SK-N-SH (cell line): Measurements from ENCODE around the gene SERPINB13. TPM values are rescaled to one million over a fixed set of nuclear protein-coding genes. Genes with fewer than 3 reads are reported as not detected.
"Not testable (repeated sequence)": the region's sequence is repeated elsewhere in the genome, so short reads cannot be mapped to it uniquely, and the experiment has no call there.

Experiments used
- CTCF ChIA-PET: fragments of 300-600, 350-600 bp; formaldehyde crosslinking; extraction: SDS; loops from one replicate; lab custom pipeline; 2021; lab: Yijun Ruan, JAX
- POLR2A ChIA-PET: fragments of 350-600 bp; sonication (Branson Sonifier 250); formaldehyde crosslinking; extraction: SDS; loops from one replicate; lab custom pipeline; 2020; ENCODE audit warnings: antibody characterized with exemption, inconsistent platforms; lab: Yijun Ruan, JAX
- DNase-seq: peaks from one replicate; pipeline ENCODE4 v3.0.0; 2012
- H2AFZ ChIP-seq: fragments of 200-600 bp; sonication (generic); 2 replicates; pipeline ENCODE4 v1.8.1; 2016; ENCODE audit warnings: antibody characterized with exemption, mild to moderate bottlenecking, low read depth
- H3F3A ChIP-seq: fragments of 200-600 bp; sonication (generic); replicated peaks from 2 replicates; pipeline ENCODE3; 2016; ENCODE audit warnings: antibody characterized with exemption, mild to moderate bottlenecking; ENCODE audit not compliant: insufficient read depth
- H3K27ac ChIP-seq, 2 experiments: fragments of 200-500 bp in 1 of 2; fragments of 200-600 bp in 1 of 2; sonication (Bioruptor generic) in 1 of 2; sonication (generic), shearing (Covaris generic) in 1 of 2; 2 replicates each; pipeline versions ENCODE4 v1.5.1 to v1.6.1; 2014 to 2016; ENCODE audit warnings: low read depth in 2 of 2, inconsistent platforms in 1 of 2, low read length in 1 of 2, mild to moderate bottlenecking in 1 of 2, mixed read lengths in 1 of 2
- H3K27me3 ChIP-seq: fragments of 200-600 bp; sonication (generic), shearing (Covaris generic); 2 replicates; pipeline ENCODE4 v1.6.1; 2016; ENCODE audit warnings: mixed run types; ENCODE audit not compliant: insufficient read depth
- H3K36me3 ChIP-seq, 2 experiments: fragments of 200-500 bp in 1 of 2; fragments of 200-600 bp in 1 of 2; sonication (Bioruptor generic) in 1 of 2; sonication (generic) in 1 of 2; replicated peaks in 1 of 2; 2 replicates each; pipeline versions ENCODE3 to v1.5.1; 2014 to 2016; ENCODE audit warnings: low read length in 1 of 2, mild to moderate bottlenecking in 1 of 2; ENCODE audit not compliant: insufficient read depth in 2 of 2, control insufficient read depth in 1 of 2
- H3K4me1 ChIP-seq, 2 experiments: fragments of 200-500 bp in 1 of 2; fragments of 200-600 bp in 1 of 2; sonication (Bioruptor generic) in 1 of 2; sonication (generic), shearing (Covaris generic) in 1 of 2; 2 replicates each; pipeline versions ENCODE4 v1.5.1 to v1.6.1; 2014 to 2016; ENCODE audit warnings: low read depth in 1 of 2, low read length in 1 of 2, mixed run types in 1 of 2; ENCODE audit not compliant: insufficient read depth in 2 of 2, control insufficient read depth in 1 of 2
- H3K4me2 ChIP-seq: fragments of 200-600 bp; sonication (generic), shearing (Covaris generic); 2 replicates; pipeline ENCODE4 v1.6.1; 2017; ENCODE audit warnings: mixed run types
- H3K4me3 ChIP-seq, 2 experiments: fragments of 200-500 bp in 1 of 2; fragments of 200-600 bp in 1 of 2; sonication (Bioruptor generic) in 1 of 2; sonication (generic), shearing (Covaris generic) in 1 of 2; 2 replicates each; pipeline versions ENCODE4 v1.5.1 to v1.8.1; 2014 to 2016; ENCODE audit warnings: low read depth in 2 of 2, inconsistent platforms in 1 of 2, low read length in 1 of 2, mild to moderate bottlenecking in 1 of 2, mixed read lengths in 1 of 2, moderate library complexity in 1 of 2
- H3K79me2 ChIP-seq: fragments of 200-600 bp; sonication (generic); 2 replicates; pipeline ENCODE4 v1.8.1; 2017; ENCODE audit warnings: mild to moderate bottlenecking; ENCODE audit not compliant: insufficient read depth
- H3K9ac ChIP-seq: fragments of 200-600 bp; sonication (generic); 2 replicates; pipeline ENCODE4 v1.6.1; 2017; ENCODE audit warnings: mixed run types
- H3K9me2 ChIP-seq: fragments of 200-600 bp; sonication (generic); 2 replicates; pipeline ENCODE4 v1.6.1; 2017; ENCODE audit warnings: mixed run types
- H3K9me3 ChIP-seq: fragments of 200-600 bp; sonication (generic); 2 replicates; pipeline ENCODE4 v1.6.1; 2017; ENCODE audit warnings: mixed run types, mild to moderate bottlenecking, moderate library complexity
- H4K20me1 ChIP-seq: fragments of 200-600 bp; sonication (generic); 2 replicates; pipeline ENCODE4 v1.6.1; 2017; ENCODE audit warnings: mild to moderate bottlenecking, mixed run types; ENCODE audit not compliant: insufficient read depth
- ELF1 ChIP-seq: IDR thresholded peaks from 2 replicates; pipeline ENCODE4 v1.4.0; 2012
- EP300 ChIP-seq, 2 experiments: IDR thresholded peaks; 2 replicates each; pipeline versions ENCODE4 v1.4.0 to v1.6.1; 2012; ENCODE audit warnings: borderline replicate concordance in 1 of 2, low read depth in 1 of 2, low read length in 1 of 2
- FOSL2 ChIP-seq: IDR thresholded peaks from 2 replicates; pipeline ENCODE4 v1.4.0; 2012; ENCODE audit warnings: low read depth, mild to moderate bottlenecking, moderate library complexity, borderline replicate concordance
- FOXM1 ChIP-seq: IDR thresholded peaks from 2 replicates; pipeline ENCODE4 v1.4.0; 2012; ENCODE audit warnings: low read depth, mild to moderate bottlenecking
- GATA2 ChIP-seq: sonication (generic); formaldehyde crosslinking; IDR thresholded peaks from 2 replicates; pipeline ENCODE4 v1.5.0; 2020; ENCODE audit warnings: mild to moderate bottlenecking, missing genetic modification reagents
- JUND ChIP-seq: IDR thresholded peaks from 2 replicates; pipeline ENCODE4 v1.4.0; 2012
- MEF2A ChIP-seq: IDR thresholded peaks from 2 replicates; pipeline ENCODE4 v1.4.0; 2012; ENCODE audit warnings: low read depth, borderline replicate concordance
- NFIC ChIP-seq: IDR thresholded peaks from 2 replicates; pipeline ENCODE4 v1.4.0; 2012; ENCODE audit warnings: borderline replicate concordance
- RFX5 ChIP-seq: IDR thresholded peaks from 2 replicates; pipeline ENCODE4 v1.6.1; 2012; ENCODE audit warnings: mild to moderate bottlenecking, improper control_type of control experiment, low read length
- TCF12 ChIP-seq: IDR thresholded peaks from 2 replicates; pipeline ENCODE4 v1.4.0; 2012
- TEAD4 ChIP-seq: IDR thresholded peaks from 2 replicates; pipeline ENCODE4 v1.4.0; 2012; ENCODE audit warnings: mild to moderate bottlenecking, borderline replicate concordance; ENCODE audit not compliant: insufficient read depth
- WGBS: methylation state at CpG from one replicate; pipeline ENCODE4 v1.1.6; 2017; ENCODE audit warnings: low lambda C conversion rate; 5-methylcytosine and 5-hydroxymethylcytosine counted together
- polyA plus RNA-seq, 3 experiments: library from polyadenylated mRNA; depleted of rRNA; stranded (reverse); fragments of >200 nt; gene quantifications; 2 replicates each; pipeline ENCODE4 v1.2.3, GENCODE V29; 2012
- TF ChIP-seq, protein P1 (sequence below): fragments of 150-350 bp; IDR thresholded peaks from 2 replicates; pipeline ENCODE4 v1.6.1; 2016; ENCODE audit warnings: mild to moderate bottlenecking, low read depth, low read length
- TF ChIP-seq, protein P2 (sequence below): IDR thresholded peaks from 2 replicates; pipeline ENCODE4; 2012
- TF ChIP-seq, protein P3 (sequence below): fragments of 200-600 bp; sonication (generic); IDR thresholded peaks from 2 replicates; pipeline ENCODE4 v1.6.1; 2017; ENCODE audit warnings: antibody characterized with exemption, mild to moderate bottlenecking, moderate library complexity

Gene SERPINB13
- polyA plus RNA-seq, 1 of the 3 experiments (the other 2 are of a cell fraction) = not detected

DNA sequence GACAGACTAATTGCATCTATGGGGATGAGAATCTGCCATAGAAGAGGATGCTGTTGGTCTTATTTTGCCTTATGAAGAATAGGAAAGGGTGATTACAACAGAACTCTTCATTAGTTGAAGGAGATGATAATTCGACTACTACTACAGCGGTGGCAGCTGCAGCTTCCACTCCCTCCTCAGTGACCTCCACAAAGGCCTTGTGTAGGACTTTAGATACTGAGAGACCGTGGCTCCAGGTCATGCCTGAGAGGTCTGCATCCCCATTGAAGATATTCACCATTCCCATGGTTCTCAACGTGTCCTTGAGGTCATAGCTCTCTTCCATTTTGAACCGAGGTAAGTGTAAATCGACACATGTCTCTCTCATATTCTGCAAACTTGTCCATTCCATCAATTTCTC, 50.6 kb downstream of the SERPINB13 start:
- CTCF ChIA-PET = no interaction called here
- Histone ChIP-seq H3K9ac (no peak overlapping the region), H3K9me3 (0 out of 2 replicates have a peak, but pooled peaks cover 12% of the 10 kb centered on the region), H3F3A (no peaks in the 10 kb centered on the region), H3K27ac (no peak overlapping the region), H3K27me3 (no peaks in the 10 kb centered on the region), H4K20me1 (no peaks in the 10 kb centered on the region), H3K4me1 (no peaks in the 10 kb centered on the region), H3K36me3 (peaks cover 0 to 5% of the 10 kb centered on the region in 2 experiments), H3K9me2 (no peaks in the 10 kb centered on the region), H3K4me2 (no peak overlapping the region), H3K4me3 (no peak overlapping the region), H3K79me2 (no peaks in the 10 kb centered on the region), H2AFZ (no peak overlapping the region)
- POLR2A ChIA-PET = no interaction called here
- no peak for DNase-seq
- TF ChIP-seq TEAD4 (no peak), GATA2 (no peak), FOSL2 (no peak), TCF12 (no peak), RFX5 (no peak), MEF2A (no peak), ELF1 (no peak), FOXM1 (no peak), JUND (no peak)
- TF ChIP-seq, protein P1, sequence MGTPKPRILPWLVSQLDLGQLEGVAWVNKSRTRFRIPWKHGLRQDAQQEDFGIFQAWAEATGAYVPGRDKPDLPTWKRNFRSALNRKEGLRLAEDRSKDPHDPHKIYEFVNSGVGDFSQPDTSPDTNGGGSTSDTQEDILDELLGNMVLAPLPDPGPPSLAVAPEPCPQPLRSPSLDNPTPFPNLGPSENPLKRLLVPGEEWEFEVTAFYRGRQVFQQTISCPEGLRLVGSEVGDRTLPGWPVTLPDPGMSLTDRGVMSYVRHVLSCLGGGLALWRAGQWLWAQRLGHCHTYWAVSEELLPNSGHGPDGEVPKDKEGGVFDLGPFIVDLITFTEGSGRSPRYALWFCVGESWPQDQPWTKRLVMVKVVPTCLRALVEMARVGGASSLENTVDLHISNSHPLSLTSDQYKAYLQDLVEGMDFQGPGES = no peak
- TF ChIP-seq, protein P2, sequence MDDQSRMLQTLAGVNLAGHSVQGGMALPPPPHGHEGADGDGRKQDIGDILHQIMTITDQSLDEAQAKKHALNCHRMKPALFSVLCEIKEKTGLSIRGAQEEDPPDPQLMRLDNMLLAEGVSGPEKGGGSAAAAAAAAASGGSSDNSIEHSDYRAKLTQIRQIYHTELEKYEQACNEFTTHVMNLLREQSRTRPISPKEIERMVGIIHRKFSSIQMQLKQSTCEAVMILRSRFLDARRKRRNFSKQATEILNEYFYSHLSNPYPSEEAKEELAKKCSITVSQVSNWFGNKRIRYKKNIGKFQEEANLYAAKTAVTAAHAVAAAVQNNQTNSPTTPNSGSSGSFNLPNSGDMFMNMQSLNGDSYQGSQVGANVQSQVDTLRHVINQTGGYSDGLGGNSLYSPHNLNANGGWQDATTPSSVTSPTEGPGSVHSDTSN = no peak
- TF ChIP-seq, protein P3, sequence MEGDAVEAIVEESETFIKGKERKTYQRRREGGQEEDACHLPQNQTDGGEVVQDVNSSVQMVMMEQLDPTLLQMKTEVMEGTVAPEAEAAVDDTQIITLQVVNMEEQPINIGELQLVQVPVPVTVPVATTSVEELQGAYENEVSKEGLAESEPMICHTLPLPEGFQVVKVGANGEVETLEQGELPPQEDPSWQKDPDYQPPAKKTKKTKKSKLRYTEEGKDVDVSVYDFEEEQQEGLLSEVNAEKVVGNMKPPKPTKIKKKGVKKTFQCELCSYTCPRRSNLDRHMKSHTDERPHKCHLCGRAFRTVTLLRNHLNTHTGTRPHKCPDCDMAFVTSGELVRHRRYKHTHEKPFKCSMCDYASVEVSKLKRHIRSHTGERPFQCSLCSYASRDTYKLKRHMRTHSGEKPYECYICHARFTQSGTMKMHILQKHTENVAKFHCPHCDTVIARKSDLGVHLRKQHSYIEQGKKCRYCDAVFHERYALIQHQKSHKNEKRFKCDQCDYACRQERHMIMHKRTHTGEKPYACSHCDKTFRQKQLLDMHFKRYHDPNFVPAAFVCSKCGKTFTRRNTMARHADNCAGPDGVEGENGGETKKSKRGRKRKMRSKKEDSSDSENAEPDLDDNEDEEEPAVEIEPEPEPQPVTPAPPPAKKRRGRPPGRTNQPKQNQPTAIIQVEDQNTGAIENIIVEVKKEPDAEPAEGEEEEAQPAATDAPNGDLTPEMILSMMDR = no peak
- 21% methylated on average over 6 of the region's 6 CpGs for WGBS

DNA sequence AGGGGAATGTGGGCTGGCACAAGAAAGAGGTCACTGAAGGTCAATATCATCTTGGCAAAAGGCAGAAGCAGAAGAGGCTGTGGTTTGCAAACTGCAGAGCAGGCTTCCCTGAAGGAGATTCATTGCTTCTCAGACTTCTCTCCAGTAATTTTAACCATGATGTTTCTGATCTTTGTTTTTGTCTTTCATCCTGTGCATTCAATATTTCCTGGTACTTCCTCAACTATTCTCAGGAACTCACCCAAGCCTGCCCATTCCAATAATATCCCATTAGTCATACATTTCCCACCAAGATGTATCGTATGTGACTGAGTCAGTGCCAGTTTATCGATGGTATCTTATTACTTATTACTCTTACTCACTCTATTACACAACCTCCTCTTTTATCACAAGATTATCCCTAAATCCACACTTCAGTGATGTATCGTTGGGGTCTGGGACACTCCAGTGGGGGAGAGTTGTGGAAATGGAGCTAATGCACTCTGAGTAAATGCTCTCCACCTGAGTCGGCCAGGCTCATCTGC, 54.1 kb downstream of the SERPINB13 start:
- H3K27me3 ChIP-seq, H3K4me3 ChIP-seq, H3K9ac ChIP-seq, H3K27ac ChIP-seq, H3K79me2 ChIP-seq, CTCF ChIA-PET, H3K36me3 ChIP-seq, H3K4me1 ChIP-seq, H4K20me1 ChIP-seq, H2AFZ ChIP-seq, POLR2A ChIA-PET, H3K9me3 ChIP-seq, H3F3A ChIP-seq, DNase-seq, H3K9me2 ChIP-seq: not testable (repeated sequence)
- TF ChIP-seq JUND (peak; percentile 47; the same call in 1 of the 2 replicates), NFIC (0 out of 2 replicates have a peak, but pooled peaks have one; percentile 25), EP300 (IDR thresholded peaks at IDR 0.05; ENCODE audit: borderline replicate concordance in 1 of 2, low read depth in 1 of 2, low read length in 1 of 2) (0 out of 4 replicates have a peak, but pooled peaks of 1 of the 2 experiments have one; percentile 21), FOSL2 (peak; percentile 47), TCF12 (peak; percentile 41; the same call in 1 of the 2 replicates)
- H3K4me2 ChIP-seq = 0 out of 2 replicates have a peak overlapping the region, but pooled peaks have one; percentile 11
- WGBS = 9% methylated on average over 4 of the region's 4 CpGs

DNA sequence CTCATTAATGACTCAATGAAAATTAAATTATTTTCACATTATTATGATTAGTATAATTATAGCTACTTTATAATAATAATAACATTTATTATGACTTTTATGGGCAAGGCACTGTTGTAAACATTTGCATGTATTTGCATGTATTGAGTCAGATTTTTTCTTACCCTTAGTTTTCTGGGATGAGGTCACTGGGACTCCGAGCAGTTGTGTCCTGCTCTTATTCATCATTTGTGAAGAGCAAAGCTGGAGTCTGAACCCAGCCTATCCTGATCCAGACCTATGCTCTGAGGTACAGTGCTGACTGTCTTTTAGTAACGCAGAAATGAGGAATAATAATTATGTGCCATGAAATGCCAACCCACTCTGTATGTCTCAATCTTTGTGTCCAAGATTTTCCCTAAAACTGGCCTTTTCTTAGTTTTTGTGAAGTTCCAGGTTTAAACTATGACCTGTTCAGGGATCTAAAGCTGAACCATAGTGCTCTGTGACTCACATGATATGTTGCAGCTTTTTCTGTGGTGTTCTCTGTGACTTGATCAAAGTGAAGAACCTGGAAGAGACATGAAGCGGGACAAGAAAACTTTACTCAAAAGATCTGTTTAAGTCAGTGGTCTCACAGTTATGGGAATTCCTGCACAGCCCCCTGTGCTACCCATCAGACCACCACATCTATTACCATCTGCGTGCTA, 55.7 kb downstream of the SERPINB13 start:
- H2AFZ ChIP-seq, H3K9me2 ChIP-seq, H3K36me3 ChIP-seq, H3K4me3 ChIP-seq, H3K27me3 ChIP-seq, H3K27ac ChIP-seq, H3K9me3 ChIP-seq, CTCF ChIA-PET, H3K9ac ChIP-seq, POLR2A ChIA-PET, H4K20me1 ChIP-seq, DNase-seq, H3K4me2 ChIP-seq, H3K4me1 ChIP-seq, H3F3A ChIP-seq, H3K79me2 ChIP-seq: not testable (repeated sequence)
- 44% methylated on average over 4 of the region's 4 CpGs for WGBS
